ENCODE data around the gene ATP10B.

- no peak for TF ChIP-seq CTCF (IDR thresholded peaks at IDR 0.05)
- no peak for TF ChIP-seq POLR2A (IDR thresholded peaks at IDR 0.05)
Observed at GRCh38 chr5:160635663-160636062, 216.3 kb downstream of the ATP10B start.

Data from adrenal gland (tissue), 5 donors.